Measurements from ENCODE around the gene LPCAT1. TPM values are rescaled to one million over a fixed set of nuclear protein-coding genes. Genes with fewer than 3 reads are reported as not detected.

The LPCAT1 gene
- 52.5 and 77.0 TPM in 2 replicates for total RNA-seq

GRCh38 chr5:1523793-1524480, at the start of gene LPCAT1:
Gene LPCAT1 (minus strand): TSS chr5:1523960. CDS start chr5:1523844, 116 bp downstream.

GRCh38 chr5:1445313-1445688, 78.5 kb downstream of the LPCAT1 start, which contains the start of gene SLC6A3:
Gene SLC6A3 (minus strand): TSS chr5:1445440. CDS start chr5:1443197, 2,243 bp downstream.

Other genes with a start within 250 kb of the LPCAT1 start
- gene TERT, start 228.9 kb downstream of the LPCAT1 start, total RNA-seq, result not detected in 2 replicates
- 250 and 324 TPM in 2 replicates for gene CLPTM1L, start 178.9 kb downstream of the LPCAT1 start, total RNA-seq
- gene SLC6A3, start 78.5 kb downstream of the LPCAT1 start, total RNA-seq, result not detected in 2 replicates